Keratinocyte (primary cell): ENCODE data around the gene CAMP.

Experiments
- CTCF ChIP-seq, 3 experiments: IDR thresholded peaks in 1 of 3; conservative IDR thresholded peaks in 1 of 3; optimal IDR thresholded peaks in 1 of 3; 2 replicates in 2 of 3; 3 replicates in 1 of 3; pipeline versions ENCODE3 to v1.5.1; 2011; ENCODE audit warnings: low read length in 3 of 3, mild to moderate bottlenecking in 3 of 3, moderate library complexity in 2 of 3, control low read depth in 1 of 3, inconsistent platforms in 1 of 3; ENCODE audit not compliant: insufficient read depth in 2 of 3; ENCODE audit errors: extremely low read depth in 1 of 3
- EZH2 ChIP-seq: IDR thresholded peaks from one replicate; pipeline ENCODE4 v1.6.1; 2012; ENCODE audit warnings: inconsistent platforms, mild to moderate bottlenecking, low read length, moderate library complexity

GRCh38 chr3:48199117-48199516 is 24.2 kb upstream of the CAMP start:
- TF ChIP-seq CTCF (optimal IDR thresholded peaks at IDR 0.05 in 1 of 3, IDR thresholded peaks at IDR 0.05 in 1 of 3, conservative IDR thresholded peaks at IDR 0.05 in 1 of 3; ENCODE audit: extremely low read depth in 1 of 3, insufficient read depth in 2 of 3, low read length in 3 of 3) (no peak), EZH2 (no peak)
